ENCODE data around the gene DOLPP1.

GRCh38 chr9:129109952-129110739 is 29.2 kb downstream of the DOLPP1 start:
- TF ChIP-seq POLR2A (IDR thresholded peaks at IDR 0.05) (no peak), EP300 (IDR thresholded peaks at IDR 0.05) (no peak), CTCF (IDR thresholded peaks at IDR 0.05) (no peak)
